Measurements from ENCODE around the gene USP6.
"Not testable (repeated sequence)": the region's sequence is repeated elsewhere in the genome, so short reads cannot be mapped to it uniquely, and the experiment has no call there.

The USP6 gene

DNA sequence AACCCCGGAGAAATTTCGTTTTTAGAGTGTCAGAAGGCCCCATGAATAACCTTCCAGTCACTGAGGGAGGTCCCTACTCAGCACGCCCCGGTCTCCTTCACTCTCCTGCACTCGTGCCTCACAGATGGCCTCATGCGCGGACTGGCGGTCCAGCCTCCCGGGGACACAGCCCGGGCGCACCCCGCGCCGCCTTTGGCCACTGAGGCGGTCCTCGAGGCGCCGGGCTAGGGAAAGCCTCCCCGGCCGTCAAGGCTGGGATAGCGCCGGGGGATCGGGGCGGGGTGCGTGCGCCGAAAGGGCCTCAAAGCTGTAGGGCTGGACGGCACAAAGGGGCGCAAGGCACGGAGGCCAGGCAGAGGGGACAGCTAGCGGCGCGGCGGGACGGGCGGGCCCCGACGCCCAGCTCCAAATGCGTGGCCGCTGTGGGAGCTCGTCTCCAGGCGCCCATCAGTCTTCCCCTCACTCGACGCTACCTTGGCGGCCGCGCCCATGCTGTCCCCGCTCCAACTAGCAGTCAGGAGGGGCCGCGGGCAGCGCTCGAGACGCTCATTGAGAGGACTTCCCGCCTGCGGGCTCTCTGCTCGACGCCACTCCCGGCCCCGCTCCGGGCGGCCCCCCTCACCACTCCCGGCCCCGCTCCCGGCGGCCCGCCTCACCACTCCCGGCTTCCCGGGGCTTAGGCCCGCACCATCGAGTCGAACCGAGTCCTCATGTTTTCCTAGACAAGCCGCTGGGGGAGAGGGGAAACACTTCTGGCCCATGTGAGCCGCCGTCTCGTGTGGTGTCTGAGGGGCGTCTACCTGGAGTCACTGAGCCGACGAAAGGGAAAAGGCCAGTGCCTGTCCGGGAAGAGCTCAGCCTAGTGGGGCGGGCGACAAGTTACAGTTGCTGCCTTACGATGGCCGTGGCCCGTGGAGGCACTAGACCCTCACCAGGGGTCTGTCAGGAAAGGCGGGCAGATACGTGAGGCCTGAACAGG is at the start of gene USP6:
TSS of gene USP6 (plus strand) at position 360 of the 979 bp plus-strand sequence. CDS start 14,336 bp downstream, outside the sequence.
- DNase-seq = no peak

- no peak for DNase-seq
Observed at GRCh38 chr17:5068236-5068635, 47.6 kb upstream of the USP6 start.

GRCh38 chr17:5069724-5070123 is 46.1 kb upstream of the USP6 start:
- no peak for DNase-seq

GRCh38 chr17:5075472-5075871 is 40.4 kb upstream of the USP6 start:
- not testable (repeated sequence) for DNase-seq

DNA sequence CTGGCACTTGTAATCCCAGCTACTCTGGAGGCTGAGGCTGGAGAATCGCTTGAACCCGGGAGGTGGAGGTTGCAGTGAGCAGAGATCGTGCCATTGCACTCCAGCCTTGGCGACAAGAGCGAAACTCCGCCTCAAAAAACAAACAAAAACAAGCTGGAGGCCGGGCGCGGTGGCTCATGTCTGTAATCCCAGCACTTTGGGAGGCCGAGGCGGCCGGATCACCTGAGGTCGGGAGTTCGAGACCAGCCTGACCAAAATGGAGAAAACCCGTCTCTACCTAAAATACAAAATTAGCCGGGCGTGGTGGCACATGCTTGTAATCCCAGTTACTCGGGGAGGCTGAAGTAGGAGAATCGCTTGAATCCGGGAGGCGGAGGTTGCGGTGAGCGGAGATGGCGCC is 38.6 kb upstream of the USP6 start:
- not testable (repeated sequence) for DNase-seq

DNA sequence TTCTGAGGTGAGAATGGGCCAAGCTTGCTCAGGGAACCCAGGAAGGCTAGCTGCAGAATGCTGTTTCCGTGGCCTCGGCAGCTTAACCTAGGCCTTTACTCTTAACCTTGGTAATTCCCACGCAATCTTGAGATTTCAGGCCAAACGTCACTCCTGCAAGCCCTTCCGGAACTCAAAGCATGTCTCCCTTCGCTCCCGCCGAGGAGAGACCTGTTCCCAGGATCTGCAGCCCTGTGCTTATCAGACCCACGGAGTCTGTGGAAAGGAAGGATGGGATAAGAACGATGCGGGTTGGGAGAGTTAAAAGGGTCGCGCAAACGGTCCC is 38.1 kb upstream of the USP6 start:
- DNase-seq = no peak

DNA sequence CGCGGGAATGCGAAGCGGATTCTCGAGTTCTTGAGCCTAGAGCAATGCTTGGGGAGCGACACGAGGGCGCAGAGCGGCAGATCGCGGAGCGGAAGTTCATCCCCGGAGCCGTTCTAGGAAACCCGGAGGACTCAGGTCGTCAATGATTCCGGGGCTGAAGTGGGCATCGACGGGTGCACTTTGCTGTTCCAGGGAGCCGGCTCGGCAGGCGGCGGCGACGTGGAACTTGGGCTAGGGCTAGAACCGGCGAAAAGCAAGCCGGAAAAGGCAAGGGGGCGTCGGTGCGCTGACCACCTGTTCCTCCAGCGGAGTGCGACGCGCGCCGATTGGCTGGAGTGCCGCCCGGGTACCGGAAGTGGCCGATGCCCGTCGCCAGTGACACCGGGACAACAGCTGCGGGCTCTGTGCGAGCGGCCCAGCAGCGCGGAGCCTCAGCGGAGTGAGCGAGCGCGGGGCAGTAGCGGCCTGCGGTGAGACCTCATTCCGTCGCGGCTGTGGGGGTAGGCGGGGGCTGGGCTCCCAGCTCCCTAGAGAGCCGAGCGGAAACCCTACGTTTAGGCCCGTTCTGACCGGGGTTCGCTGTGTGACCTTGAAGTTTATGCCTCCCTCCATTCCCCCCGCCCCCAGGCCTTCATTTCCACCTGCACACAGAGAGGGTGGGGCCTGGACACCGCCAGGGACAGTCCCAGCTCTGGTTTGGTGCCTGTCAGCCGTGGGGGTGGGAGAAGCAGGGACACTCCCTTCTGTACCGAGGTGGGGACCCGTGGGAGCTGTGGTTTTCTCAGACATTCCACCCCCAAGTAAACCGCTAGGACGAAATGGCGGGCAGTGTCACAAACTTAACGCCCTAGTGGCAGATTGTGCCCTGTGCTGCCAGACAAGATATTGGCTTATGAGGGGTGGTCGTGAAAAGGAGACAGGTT is 37.5 kb upstream of the USP6 start, which contains the start of gene ZFP3:
TSS of gene ZFP3 (plus strand) at position 362 of the 923 bp plus-strand sequence. CDS start 13,038 bp downstream, outside the sequence.
- peak; percentile 78 for DNase-seq

GRCh38 chr17:5080591-5080990 is 35.2 kb upstream of the USP6 start:
- no peak for DNase-seq

DNA sequence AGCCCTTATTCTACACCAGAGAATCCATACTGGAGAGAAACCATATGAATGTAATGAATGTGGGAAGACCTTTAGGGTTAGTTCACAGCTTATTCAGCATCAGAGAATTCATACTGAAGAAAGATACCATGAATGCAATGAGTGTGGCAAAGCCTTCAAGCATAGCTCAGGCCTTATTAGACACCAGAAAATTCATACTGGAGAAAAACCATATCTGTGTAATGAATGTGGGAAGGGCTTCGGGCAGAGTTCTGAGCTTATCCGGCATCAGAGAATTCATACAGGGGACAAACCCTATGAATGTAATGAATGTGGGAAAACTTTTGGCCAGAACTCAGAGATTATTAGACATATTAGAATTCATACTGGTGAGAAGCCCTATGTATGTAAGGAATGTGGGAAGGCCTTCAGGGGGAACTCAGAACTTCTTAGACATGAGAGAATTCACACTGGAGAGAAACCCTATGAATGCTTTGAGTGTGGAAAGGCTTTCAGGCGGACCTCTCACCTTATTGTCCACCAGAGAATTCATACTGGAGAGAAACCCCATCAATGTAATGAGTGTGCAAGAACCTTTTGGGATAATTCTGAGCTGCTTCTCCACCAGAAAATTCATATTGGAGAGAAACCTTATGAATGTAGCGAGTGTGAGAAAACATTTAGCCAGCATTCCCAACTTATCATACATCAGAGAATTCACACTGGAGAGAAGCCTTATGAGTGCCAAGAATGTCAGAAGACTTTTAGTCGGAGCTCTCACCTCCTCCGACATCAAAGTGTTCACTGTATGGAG is 23.4 kb upstream of the USP6 start:
- DNase-seq = no peak

- peak; percentile 56 for DNase-seq
Observed at GRCh38 chr17:5096731-5097100, 19.1 kb upstream of the USP6 start.

- DNase-seq = no peak
Observed at GRCh38 chr17:5097101-5097834, 18.6 kb upstream of the USP6 start.

DNA sequence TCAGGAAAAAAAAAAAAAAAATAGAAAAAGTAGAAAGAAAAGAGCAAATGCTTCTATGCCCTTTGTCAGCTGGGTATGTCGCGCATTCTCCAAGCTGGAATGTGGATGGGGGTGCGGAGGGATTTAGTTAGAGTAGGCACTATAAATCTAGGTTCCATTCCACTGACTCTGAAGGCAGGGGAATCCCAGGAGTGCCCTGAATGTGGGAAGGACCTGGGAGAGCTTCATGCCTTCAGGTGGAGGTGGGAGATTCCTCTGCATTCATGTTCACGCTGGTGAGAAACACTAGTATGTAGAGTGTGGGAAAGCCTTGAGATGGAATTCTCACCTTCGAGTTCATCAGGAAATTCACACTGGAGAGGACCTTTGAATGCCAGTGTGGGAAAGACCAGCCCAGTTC is 16.6 kb upstream of the USP6 start:
- DNase-seq = no peak

DNA sequence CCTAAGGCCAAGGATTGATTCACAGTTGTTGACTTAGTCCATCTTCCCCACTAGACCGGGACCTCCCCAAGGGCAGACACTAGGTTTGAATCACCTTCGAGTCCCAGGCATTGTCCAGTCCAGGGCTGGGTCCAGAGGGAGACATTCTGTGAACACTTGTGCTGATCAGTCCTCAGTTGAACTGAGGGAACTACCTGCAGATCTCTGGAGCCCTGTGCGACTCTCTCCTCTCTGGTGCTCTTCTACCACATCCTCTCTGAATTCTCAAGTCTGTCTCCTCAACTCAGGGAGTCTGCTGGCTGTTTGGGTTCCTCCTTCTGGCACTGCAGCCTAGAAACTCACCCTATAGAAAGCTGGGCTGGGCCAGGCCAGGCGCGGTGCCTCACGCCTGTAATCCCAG is 15.0 kb upstream of the USP6 start:
- DNase-seq = no peak

DNA sequence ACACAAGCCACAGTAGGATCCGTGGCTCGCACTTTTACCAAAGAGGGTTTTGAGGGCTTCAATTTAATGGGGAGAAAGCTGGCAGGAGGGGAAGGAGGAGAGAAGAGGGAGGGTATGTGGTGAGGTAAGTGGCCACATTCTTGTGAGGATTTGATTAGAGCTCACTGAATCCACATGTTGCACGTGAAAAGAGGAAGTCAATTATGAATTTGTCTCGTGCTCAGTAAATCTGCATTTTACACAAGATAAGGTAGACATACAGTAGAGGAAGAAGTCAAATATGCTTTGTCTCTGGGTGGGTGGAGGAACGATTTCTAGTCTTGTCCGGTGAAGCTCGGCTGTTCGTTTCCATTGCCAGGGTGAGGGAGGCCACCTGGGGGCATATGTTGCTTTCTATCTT is 5.0 kb upstream of the USP6 start:
- DNase-seq = peak; percentile 72

- peak; percentile 92 for DNase-seq
Observed at GRCh38 chr17:5111402-5112204, 4.2 kb upstream of the USP6 start, which contains the start of gene ZNF232. TSS of gene ZNF232 (minus strand) at chr17:5111878. CDS start at chr17:5111822, 56 bp downstream.

DNA sequence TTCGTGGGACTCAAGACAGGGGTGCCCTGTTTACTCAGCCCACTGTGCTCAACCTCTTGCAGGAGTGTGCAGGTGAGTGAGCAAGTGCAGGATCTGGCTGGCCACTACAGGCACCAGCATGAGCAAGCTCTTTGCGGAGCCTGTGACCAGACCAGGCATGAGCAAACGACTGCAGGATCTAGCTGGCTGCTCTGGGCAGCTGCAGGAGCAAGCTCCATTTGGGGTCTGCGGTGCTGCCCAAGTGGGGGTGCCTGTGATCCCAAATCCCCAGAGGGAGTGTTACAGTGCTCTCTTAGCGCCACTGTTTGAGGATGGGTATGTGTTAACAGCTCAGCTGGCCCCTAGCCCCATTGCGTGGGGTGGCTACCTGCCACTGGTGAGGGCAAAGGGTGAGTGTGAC is 2.4 kb downstream of the USP6 start:
- no peak for DNase-seq

GRCh38 chr17:5120036-5120435 is 4.2 kb downstream of the USP6 start:
- no peak for DNase-seq

GRCh38 chr17:5120436-5121185 is 4.8 kb downstream of the USP6 start:
- DNase-seq = not testable (repeated sequence)

DNA sequence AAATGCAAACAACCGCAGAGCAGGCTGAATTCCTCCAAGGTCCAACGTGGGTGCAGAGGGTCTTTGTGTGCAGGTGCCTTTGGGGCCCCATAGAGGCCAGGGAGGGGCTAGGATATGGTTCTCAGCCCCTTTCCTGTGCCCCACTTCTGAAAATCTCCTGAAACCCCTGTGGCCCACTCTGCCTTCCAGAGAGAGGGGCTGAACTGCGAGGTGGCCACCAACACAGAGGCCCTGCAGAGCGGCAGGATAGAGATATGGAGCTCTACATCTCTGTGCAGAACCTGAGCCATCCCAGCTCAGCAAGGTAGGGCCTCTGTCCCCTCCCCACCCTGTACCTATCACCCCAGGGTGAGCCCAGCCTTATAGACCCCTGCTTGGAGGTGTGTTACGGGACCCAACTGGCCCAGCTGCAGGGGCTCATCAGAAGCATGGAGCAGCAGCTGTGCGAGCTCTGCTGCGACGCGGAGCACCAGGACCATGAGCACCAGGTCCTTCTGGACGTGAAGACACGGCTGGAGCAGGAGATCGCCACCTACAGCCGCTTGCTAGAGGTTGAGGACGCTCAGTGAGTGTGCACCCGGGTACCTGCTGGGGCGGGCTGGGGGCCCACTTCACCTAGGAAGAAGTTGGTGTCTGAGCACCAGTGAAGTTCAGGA is 5.5 kb downstream of the USP6 start:
- DNase-seq = no peak

DNA sequence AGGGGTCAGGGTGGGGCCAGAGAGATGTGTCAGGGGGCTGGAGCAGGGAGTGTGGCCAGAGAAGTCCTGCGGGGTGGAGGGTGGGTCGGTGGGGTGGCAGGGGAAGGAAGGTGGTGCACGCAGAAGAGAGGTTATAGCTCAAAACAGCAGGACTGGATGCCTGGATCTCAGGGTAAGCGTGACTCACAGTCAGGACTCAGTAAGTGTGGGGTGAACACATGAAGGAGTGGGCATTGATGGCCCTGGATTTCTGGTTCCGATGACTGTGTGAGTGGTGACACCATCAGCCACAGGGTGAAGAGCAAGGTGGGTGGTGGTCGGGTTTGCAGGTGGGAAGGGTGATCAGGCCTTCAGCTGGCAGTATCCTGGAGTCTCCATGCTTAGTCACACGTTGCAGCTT is 6.2 kb downstream of the USP6 start:
- not testable (repeated sequence) for DNase-seq

Measured in MV-4-11 (cell line).